NT2/D1 (cell line): Measurements from ENCODE around the gene EXOC3L4.

Experiments used
- SUZ12 ChIP-seq: IDR thresholded peaks from 2 replicates; pipeline ENCODE4 v1.6.1; 2011; ENCODE audit not compliant: insufficient read length, insufficient read depth; ENCODE audit errors: extremely low read depth
- YY1 ChIP-seq: IDR thresholded peaks from 2 replicates; pipeline ENCODE4 v1.6.1; 2011; ENCODE audit not compliant: insufficient read length, insufficient read depth

GRCh38 chr14:103093856-103094405 lies 594 bp upstream of the EXOC3L4 start:
- TF ChIP-seq YY1: no peak
- TF ChIP-seq SUZ12: no peak
